Endodermal cell (in vitro differentiated cells): ENCODE results near the gene MED13L. TPM values are rescaled to one million over a fixed set of nuclear protein-coding genes. Genes with fewer than 3 reads are reported as not detected.

ENCODE experiments used
- DNase-seq: peaks from one replicate; pipeline ENCODE4 v3.0.0-alpha.2; 2017
- H3K27ac ChIP-seq: 2 replicates; pipeline ENCODE4 v1.5.1; 2013; ENCODE audit warnings: mild to moderate bottlenecking, low read depth, low read length, moderate library complexity
- H3K27me3 ChIP-seq: 2 replicates; pipeline ENCODE4 v1.6.1; 2013; ENCODE audit warnings: mild to moderate bottlenecking, low read length, moderate library complexity; ENCODE audit not compliant: insufficient read depth, control insufficient read depth, poor library complexity, severe bottlenecking
- H3K36me3 ChIP-seq: 2 replicates; pipeline ENCODE4 v1.7.0; 2013; ENCODE audit warnings: mild to moderate bottlenecking, low read length, moderate library complexity; ENCODE audit not compliant: control insufficient read depth, insufficient read depth
- H3K4me1 ChIP-seq: one replicate; pipeline ENCODE4 v1.7.0; 2013; ENCODE audit warnings: low read length; ENCODE audit not compliant: control insufficient read depth, insufficient read depth
- H3K4me3 ChIP-seq: 2 replicates; pipeline ENCODE4 v1.5.1; 2013; ENCODE audit warnings: mild to moderate bottlenecking, low read length, moderate library complexity
- H3K9ac ChIP-seq: 2 replicates; pipeline ENCODE4 v1.6.1; 2013; ENCODE audit warnings: mild to moderate bottlenecking, low read length, moderate library complexity; ENCODE audit not compliant: poor library complexity, severe bottlenecking; ENCODE audit errors: extremely low read depth
- H3K9me3 ChIP-seq: 2 replicates; pipeline ENCODE4 v1.6.1; 2013; ENCODE audit warnings: mild to moderate bottlenecking, low read length, moderate library complexity; ENCODE audit not compliant: control insufficient read depth
- H3K27ac Mint-ChIP-seq: 2 replicates; pipeline ENCODE4 v1.8.0; 2020; ENCODE audit warnings: mixed read lengths
- H3K27me3 Mint-ChIP-seq: 2 replicates; pipeline ENCODE4 v1.8.0; 2021; ENCODE audit warnings: mild to moderate bottlenecking, mixed read lengths; ENCODE audit not compliant: insufficient read depth
- H3K36me3 Mint-ChIP-seq: 2 replicates; pipeline ENCODE4 v1.8.0; 2020; ENCODE audit warnings: low read depth, mixed read lengths
- H3K4me1 Mint-ChIP-seq: 2 replicates; pipeline ENCODE4 v1.8.0; 2020; ENCODE audit warnings: mixed read lengths
- H3K4me3 Mint-ChIP-seq: 2 replicates; pipeline ENCODE4 v1.8.0; 2020; ENCODE audit warnings: mild to moderate bottlenecking, moderate library complexity, mixed read lengths
- H3K9me3 Mint-ChIP-seq: 2 replicates; pipeline ENCODE4 v1.8.0; 2020; ENCODE audit warnings: mild to moderate bottlenecking, mixed read lengths
- WGBS, 2 experiments: methylation state at CpG; one replicate each; pipeline versions ENCODE4 v1.1.5 to v1.1.7; 2013; ENCODE audit warnings: missing lambda C conversion rate in 2 of 2, mixed read lengths in 1 of 2; ENCODE audit not compliant: insufficient coverage in 1 of 2, insufficient read length in 1 of 2; 5-methylcytosine and 5-hydroxymethylcytosine counted together
- total RNA-seq, 2 donors: library from RNA; stranded (reverse); fragmentation: NEBNext Ultra II Directional in 1 of 2; extraction: Animal tissue kit (Norgen Biotek cat#: 25700) in 1 of 2; gene quantifications; 2 replicates in 1 of 2; 3 replicates in 1 of 2; pipeline ENCODE4 v1.2.1, GENCODE V29; 2021
- TF ChIP-seq, protein P1 (sequence below): fragments of 200-600 bp; sonication (generic); conservative IDR thresholded peaks from 2 replicates; pipeline ENCODE4 v1.5.0; 2021; ENCODE audit warnings: antibody characterized with exemption, mild to moderate bottlenecking

Gene MED13L
- total RNA-seq, 2 donors from 2014 or later: 101 to 111 TPM

DNA sequence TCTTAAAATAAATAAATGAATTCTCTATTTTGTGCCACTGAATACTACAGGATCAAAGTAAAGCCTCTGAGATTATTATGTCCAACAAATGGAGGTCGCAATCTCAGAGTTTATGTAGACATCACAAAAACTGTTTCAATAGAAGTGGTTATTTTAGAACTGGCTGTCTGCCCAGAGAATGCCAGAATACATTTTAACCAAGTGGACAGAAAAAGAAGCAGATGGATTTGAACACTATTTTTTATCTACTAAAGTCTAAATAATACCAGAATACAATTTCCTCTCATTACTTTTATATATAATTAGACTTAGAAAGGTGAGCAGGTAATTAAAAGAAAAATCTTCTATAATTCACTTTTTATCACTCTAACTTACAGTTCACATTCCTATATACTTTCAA, 118.3 kb downstream of the MED13L start:
- TF ChIP-seq, protein P1, sequence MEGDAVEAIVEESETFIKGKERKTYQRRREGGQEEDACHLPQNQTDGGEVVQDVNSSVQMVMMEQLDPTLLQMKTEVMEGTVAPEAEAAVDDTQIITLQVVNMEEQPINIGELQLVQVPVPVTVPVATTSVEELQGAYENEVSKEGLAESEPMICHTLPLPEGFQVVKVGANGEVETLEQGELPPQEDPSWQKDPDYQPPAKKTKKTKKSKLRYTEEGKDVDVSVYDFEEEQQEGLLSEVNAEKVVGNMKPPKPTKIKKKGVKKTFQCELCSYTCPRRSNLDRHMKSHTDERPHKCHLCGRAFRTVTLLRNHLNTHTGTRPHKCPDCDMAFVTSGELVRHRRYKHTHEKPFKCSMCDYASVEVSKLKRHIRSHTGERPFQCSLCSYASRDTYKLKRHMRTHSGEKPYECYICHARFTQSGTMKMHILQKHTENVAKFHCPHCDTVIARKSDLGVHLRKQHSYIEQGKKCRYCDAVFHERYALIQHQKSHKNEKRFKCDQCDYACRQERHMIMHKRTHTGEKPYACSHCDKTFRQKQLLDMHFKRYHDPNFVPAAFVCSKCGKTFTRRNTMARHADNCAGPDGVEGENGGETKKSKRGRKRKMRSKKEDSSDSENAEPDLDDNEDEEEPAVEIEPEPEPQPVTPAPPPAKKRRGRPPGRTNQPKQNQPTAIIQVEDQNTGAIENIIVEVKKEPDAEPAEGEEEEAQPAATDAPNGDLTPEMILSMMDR: no peak
- Histone ChIP-seq H3K9ac (no peak overlapping the region), H3K27me3 (no peaks in the 10 kb centered on the region), H3K4me3 (no peak overlapping the region), H3K36me3 (no peaks in the 10 kb centered on the region), H3K27ac (no peak overlapping the region), H3K4me1 (peaks cover 19% of the 10 kb centered on the region), H3K9me3 (no peaks in the 10 kb centered on the region)
- H3K27me3 Mint-ChIP-seq: no peaks in the 10 kb centered on the region
- no peaks in the 10 kb centered on the region for H3K9me3 Mint-ChIP-seq
- WGBS, 2 experiments: 86% methylated on average over 1 of the region's 1 CpG; no CpG with 5 or more reads in 1 of the 2 experiments
- no peak for DNase-seq
- no peak overlapping the region for H3K4me3 Mint-ChIP-seq
- peak overlapping the region; percentile 22 for H3K27ac Mint-ChIP-seq
- peaks cover 52% of the 10 kb centered on the region for H3K4me1 Mint-ChIP-seq
- H3K36me3 Mint-ChIP-seq: no peaks in the 10 kb centered on the region

DNA sequence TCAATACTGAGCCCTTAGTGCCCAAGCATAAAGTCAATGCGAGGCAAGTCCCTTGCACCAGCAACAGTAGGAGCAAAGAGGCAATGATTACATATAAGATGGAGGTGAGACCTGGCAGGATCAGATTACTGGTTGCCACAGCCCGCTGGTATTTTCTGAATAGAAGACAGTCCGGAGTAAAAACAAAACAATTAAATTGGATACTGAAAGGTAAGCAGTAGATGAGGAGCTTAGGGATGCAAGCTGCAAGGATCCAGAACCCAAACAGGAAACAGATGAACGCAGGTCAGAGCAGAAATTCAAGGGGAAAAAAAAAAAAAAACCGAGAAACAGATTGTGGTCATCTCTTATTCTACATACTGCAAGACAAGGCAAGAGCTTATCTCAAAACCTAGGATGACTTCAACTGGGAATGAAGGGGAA, 119.6 kb downstream of the MED13L start:
- peak overlapping the region; percentile 81 for H3K27ac Mint-ChIP-seq
- DNase-seq: peak; percentile 55
- no peak overlapping the region for H3K9ac ChIP-seq
- H3K4me3 ChIP-seq: peak overlapping the region; percentile 1
- peaks cover 63% of the 10 kb centered on the region for H3K4me1 Mint-ChIP-seq
- no peaks in the 10 kb centered on the region for H3K27me3 Mint-ChIP-seq
- no peaks in the 10 kb centered on the region for H3K36me3 ChIP-seq
- no peak overlapping the region for H3K4me3 Mint-ChIP-seq
- H3K27ac ChIP-seq: no peak overlapping the region
- no peaks in the 10 kb centered on the region for H3K36me3 Mint-ChIP-seq
- H3K4me1 ChIP-seq: peaks cover 28% of the 10 kb centered on the region
- TF ChIP-seq, protein P1: no peak
- 50 to 65% methylated on average over 5 of the region's 5 CpGs for WGBS, 2 experiments
- H3K9me3 ChIP-seq: no peaks in the 10 kb centered on the region
- no peaks in the 10 kb centered on the region for H3K9me3 Mint-ChIP-seq
- no peaks in the 10 kb centered on the region for H3K27me3 ChIP-seq

DNA sequence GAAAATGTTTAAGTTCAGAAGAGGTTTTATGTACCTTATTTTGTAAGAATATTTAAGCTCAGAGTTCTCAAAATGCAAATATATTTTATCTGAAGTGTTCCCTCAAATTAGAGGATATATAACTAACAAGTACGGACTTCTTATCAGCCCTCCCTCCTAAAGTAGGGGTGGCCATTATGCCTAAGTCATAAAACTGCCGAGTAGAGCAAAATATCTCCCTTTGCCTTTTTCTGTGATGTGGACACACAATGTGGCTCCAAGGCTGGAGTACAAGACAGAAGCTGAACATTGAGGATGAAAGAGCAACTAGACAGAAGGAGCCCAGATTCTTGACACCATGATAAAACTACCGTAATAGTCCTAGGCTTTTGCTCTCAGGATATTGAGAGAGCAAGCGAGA, 120.9 kb downstream of the MED13L start:
- TF ChIP-seq, protein P1: no peak
- Histone ChIP-seq H3K9ac (no peak overlapping the region), H3K4me3 (no peak overlapping the region), H3K4me1 (peaks cover 28% of the 10 kb centered on the region), H3K9me3 (no peaks in the 10 kb centered on the region), H3K27ac (no peak overlapping the region), H3K36me3 (no peaks in the 10 kb centered on the region), H3K27me3 (no peaks in the 10 kb centered on the region)
- Mint-ChIP-seq H3K27ac (no peak overlapping the region), H3K9me3 (no peaks in the 10 kb centered on the region), H3K36me3 (no peaks in the 10 kb centered on the region), H3K4me1 (peaks cover 63% of the 10 kb centered on the region), H3K4me3 (no peak overlapping the region), H3K27me3 (no peaks in the 10 kb centered on the region)
- no peak for DNase-seq
- 93 to 97% methylated on average over 2 to 4 of the region's 4 CpGs for WGBS, 2 experiments
